Natural killer cell treated with Interleukin-12 subunit alpha and Interleukin-12 subunit beta and Interleukin-15 and Interleukin-18, amount 100 ng/mL, for 72 hours (primary cell): ENCODE results near the gene KIAA1217. TPM values are rescaled to one million over a fixed set of nuclear protein-coding genes. Genes with fewer than 3 reads are reported as not detected.
"Not testable (repeated sequence)": the region's sequence is repeated elsewhere in the genome, so short reads cannot be mapped to it uniquely, and the experiment has no call there.

Source experiments
- ATAC-seq, 2 donors: fragments of 150-1000 bp; cut with Tn5 transposase in 1 of 2; sonication (Bioruptor Pico), chemical (Tn5 transposase) in 1 of 2; 2 replicates each; pipeline ENCODE4 v1.10.0; 2021
- DNase-seq: peaks from one replicate; pipeline ENCODE4 v3.0.0; 2022; ENCODE audit warnings: low spot score
- H3K27ac Mint-ChIP-seq, 2 donors: 1 replicate in 1 of 2; 2 replicates in 1 of 2; pipeline ENCODE4 v1.8.0; 2022; ENCODE audit warnings: mixed read lengths in 2 of 2, mild to moderate bottlenecking in 1 of 2, moderate library complexity in 1 of 2
- H3K27me3 Mint-ChIP-seq, 2 donors: 1 replicate in 1 of 2; 2 replicates in 1 of 2; pipeline ENCODE4 v1.8.0; 2022; ENCODE audit warnings: mixed read lengths in 2 of 2
- H3K36me3 Mint-ChIP-seq: one replicate; pipeline ENCODE4 v1.8.0; 2022; ENCODE audit warnings: mixed read lengths
- H3K4me1 Mint-ChIP-seq, 2 donors: 1 replicate in 1 of 2; 2 replicates in 1 of 2; pipeline ENCODE4 v1.8.0; 2022; ENCODE audit warnings: low read depth in 2 of 2, mixed read lengths in 2 of 2, mild to moderate bottlenecking in 1 of 2
- H3K4me3 Mint-ChIP-seq: one replicate; pipeline ENCODE4 v1.8.0; 2022; ENCODE audit warnings: mixed read lengths
- H3K9me3 Mint-ChIP-seq: 2 replicates; pipeline ENCODE4 v1.8.0; 2022; ENCODE audit warnings: mixed read lengths
- total RNA-seq, 2 donors: library from RNA; stranded (reverse); gene quantifications; one replicate each; pipeline ENCODE4 v1.2.3, GENCODE V29; 2022

The KIAA1217 gene
- total RNA-seq, 2 donors from 2014 or later = 1.0 to 2.3 TPM

- DNase-seq = no peak
- H3K36me3 Mint-ChIP-seq = no peaks in the 10 kb centered on the region
- H3K4me3 Mint-ChIP-seq = no peak overlapping the region
- H3K27ac Mint-ChIP-seq = no peak overlapping the region
- H3K9me3 Mint-ChIP-seq = peaks cover 4% of the 10 kb centered on the region
- H3K4me1 Mint-ChIP-seq = no peaks in the 10 kb centered on the region
- H3K27me3 Mint-ChIP-seq = peaks cover 2 to 8% of the 10 kb centered on the region in 2 donors
- ATAC-seq = peak in 1 of 2 donors; percentile 17
Observed at GRCh38 chr10:24444337-24444736, 235.4 kb downstream of the KIAA1217 start.

GRCh38 chr10:24445958-24446357, 237.0 kb downstream of the KIAA1217 start:
- H3K27me3 Mint-ChIP-seq, H3K36me3 Mint-ChIP-seq, ATAC-seq, H3K4me1 Mint-ChIP-seq, H3K9me3 Mint-ChIP-seq, DNase-seq, H3K27ac Mint-ChIP-seq, H3K4me3 Mint-ChIP-seq: not testable (repeated sequence)

GRCh38 chr10:24446739-24447138, 237.8 kb downstream of the KIAA1217 start:
- no peak overlapping the region for H3K27ac Mint-ChIP-seq
- DNase-seq (no peak), ATAC-seq (no peak)
- H3K4me3 Mint-ChIP-seq = no peak overlapping the region
- no peaks in the 10 kb centered on the region for H3K36me3 Mint-ChIP-seq
- no peaks in the 10 kb centered on the region for H3K4me1 Mint-ChIP-seq
- H3K27me3 Mint-ChIP-seq = peaks cover 5 to 8% of the 10 kb centered on the region in 2 donors
- peaks cover 4% of the 10 kb centered on the region for H3K9me3 Mint-ChIP-seq

- ATAC-seq (no peak), DNase-seq (no peak)
- no peak overlapping the region for H3K27ac Mint-ChIP-seq
- no peaks in the 10 kb centered on the region for H3K4me1 Mint-ChIP-seq
- H3K9me3 Mint-ChIP-seq = peaks cover 4% of the 10 kb centered on the region
- H3K27me3 Mint-ChIP-seq = peaks cover 0 to 9% of the 10 kb centered on the region in 2 donors
- H3K36me3 Mint-ChIP-seq = no peaks in the 10 kb centered on the region
- no peak overlapping the region for H3K4me3 Mint-ChIP-seq
Observed at GRCh38 chr10:24448351-24448999, 239.5 kb downstream of the KIAA1217 start.

GRCh38 chr10:24449321-24449740, 240.4 kb downstream of the KIAA1217 start:
- ATAC-seq (no peak), DNase-seq (no peak)
- Mint-ChIP-seq H3K27ac (no peak overlapping the region), H3K27me3 (peaks cover 0 to 11% of the 10 kb centered on the region in 2 donors), H3K9me3 (peaks cover 4% of the 10 kb centered on the region), H3K4me1 (no peaks in the 10 kb centered on the region), H3K4me3 (no peak overlapping the region), H3K36me3 (no peaks in the 10 kb centered on the region)

- Mint-ChIP-seq H3K4me3 (no peak overlapping the region), H3K27ac (no peak overlapping the region), H3K36me3 (no peaks in the 10 kb centered on the region), H3K4me1 (no peaks in the 10 kb centered on the region), H3K27me3 (peaks cover 0 to 12% of the 10 kb centered on the region in 2 donors), H3K9me3 (no peaks in the 10 kb centered on the region)
- ATAC-seq (no peak), DNase-seq (no peak)
Observed at GRCh38 chr10:24449769-24450310, 240.9 kb downstream of the KIAA1217 start.

- no peak for DNase-seq
- Mint-ChIP-seq H3K4me3 (no peak overlapping the region), H3K9me3 (no peaks in the 10 kb centered on the region), H3K36me3 (no peaks in the 10 kb centered on the region), H3K27ac (no peak overlapping the region), H3K4me1 (no peaks in the 10 kb centered on the region), H3K27me3 (peaks cover 5 to 12% of the 10 kb centered on the region in 2 donors)
- ATAC-seq = peak; percentile 6 to 32
Observed at GRCh38 chr10:24451325-24451820, 242.4 kb downstream of the KIAA1217 start.

GRCh38 chr10:24452030-24452429, 243.1 kb downstream of the KIAA1217 start:
- no peak for DNase-seq
- Mint-ChIP-seq H3K36me3 (no peaks in the 10 kb centered on the region), H3K9me3 (no peaks in the 10 kb centered on the region), H3K27ac (no peak overlapping the region), H3K4me3 (no peak overlapping the region), H3K27me3 (peaks cover 5 to 12% of the 10 kb centered on the region in 2 donors), H3K4me1 (no peaks in the 10 kb centered on the region)
- ATAC-seq = no peak

GRCh38 chr10:24453404-24453830, 244.5 kb downstream of the KIAA1217 start:
- no peak for ATAC-seq
- H3K4me3 Mint-ChIP-seq = no peak overlapping the region

GRCh38 chr10:24453973-24454372, 245.0 kb downstream of the KIAA1217 start:
- no peaks in the 10 kb centered on the region for H3K4me1 Mint-ChIP-seq
- ATAC-seq (no peak), DNase-seq (no peak)
- H3K27ac Mint-ChIP-seq = no peak overlapping the region
- peaks cover 5 to 11% of the 10 kb centered on the region in 2 donors for H3K27me3 Mint-ChIP-seq
- no peaks in the 10 kb centered on the region for H3K9me3 Mint-ChIP-seq
- H3K36me3 Mint-ChIP-seq = no peaks in the 10 kb centered on the region
- H3K4me3 Mint-ChIP-seq = no peak overlapping the region

More at GRCh38 chr10:24453404-24453830, 244.5 kb downstream of the KIAA1217 start:
- Mint-ChIP-seq H3K9me3 (no peaks in the 10 kb centered on the region), H3K27ac (no peak overlapping the region), H3K27me3 (peaks cover 5 to 11% of the 10 kb centered on the region in 2 donors), H3K4me1 (no peaks in the 10 kb centered on the region), H3K36me3 (no peaks in the 10 kb centered on the region)
- no peak for DNase-seq

GRCh38 chr10:24455447-24455846, 246.5 kb downstream of the KIAA1217 start:
- H3K4me1 Mint-ChIP-seq = no peaks in the 10 kb centered on the region
- no peaks in the 10 kb centered on the region for H3K36me3 Mint-ChIP-seq
- no peak overlapping the region for H3K4me3 Mint-ChIP-seq
- peaks cover 7 to 11% of the 10 kb centered on the region in 2 donors for H3K27me3 Mint-ChIP-seq
- ATAC-seq (no peak), DNase-seq (no peak)
- no peaks in the 10 kb centered on the region for H3K9me3 Mint-ChIP-seq
- no peak overlapping the region for H3K27ac Mint-ChIP-seq

GRCh38 chr10:24456322-24456721, 247.4 kb downstream of the KIAA1217 start:
- no peak for DNase-seq
- Mint-ChIP-seq H3K36me3 (no peaks in the 10 kb centered on the region), H3K4me1 (no peaks in the 10 kb centered on the region), H3K4me3 (no peak overlapping the region), H3K27me3 (peaks cover 11 to 12% of the 10 kb centered on the region in 2 donors), H3K27ac (no peak overlapping the region), H3K9me3 (no peaks in the 10 kb centered on the region)
- no peak for ATAC-seq

GRCh38 chr10:24457661-24458318, 248.9 kb downstream of the KIAA1217 start:
- peaks cover 0 to 4% of the 10 kb centered on the region in 2 donors for H3K4me1 Mint-ChIP-seq
- peaks cover 4 to 12% of the 10 kb centered on the region in 2 donors for H3K27me3 Mint-ChIP-seq
- H3K9me3 Mint-ChIP-seq = no peaks in the 10 kb centered on the region
- DNase-seq (no peak), ATAC-seq (peak; percentile 6 to 45)
- no peak overlapping the region for H3K4me3 Mint-ChIP-seq
- H3K27ac Mint-ChIP-seq = no peak overlapping the region
- H3K36me3 Mint-ChIP-seq = no peaks in the 10 kb centered on the region

- Mint-ChIP-seq H3K27me3 (peaks cover 2 to 12% of the 10 kb centered on the region in 2 donors), H3K27ac (no peak overlapping the region), H3K9me3 (no peaks in the 10 kb centered on the region), H3K4me3 (no peak overlapping the region), H3K36me3 (no peaks in the 10 kb centered on the region), H3K4me1 (peaks cover 9 to 17% of the 10 kb centered on the region in 2 donors)
- no peak for DNase-seq
- ATAC-seq = no peak
Observed at GRCh38 chr10:24459836-24460235, 250.9 kb downstream of the KIAA1217 start.
